Testis (tissue), 3 donors: ENCODE data around the gene ARID5B. TPM values are rescaled to one million over a fixed set of nuclear protein-coding genes. Genes with fewer than 3 reads are reported as not detected.
A peak's percentile ranks its signal among the peaks of the same experiment; 100 is the strongest.

Experiments
- DNase-seq: peaks from one replicate; pipeline ENCODE4 v3.0.0-alpha.2; 2019
- H3K27ac ChIP-seq, 2 donors: fragments of 200-600 bp; sonication (generic); one replicate each; pipeline ENCODE4 v1.5.1; 2019
- H3K27me3 ChIP-seq: fragments of 200-600 bp; sonication (generic); one replicate; pipeline ENCODE4 v1.5.1; 2019
- H3K36me3 ChIP-seq: fragments of 200-600 bp; sonication (generic); one replicate; pipeline ENCODE4 v1.5.1; 2017; ENCODE audit warnings: low read depth; ENCODE audit errors: missing control alignments
- H3K4me1 ChIP-seq: fragments of 200-600 bp; sonication (generic); one replicate; pipeline ENCODE4 v1.5.1; 2019
- H3K4me3 ChIP-seq, 2 donors: fragments of 200-600 bp; sonication (generic); one replicate each; pipeline ENCODE4 v1.5.1; 2017 to 2019
- H3K9me3 ChIP-seq: fragments of 200-600 bp; sonication (generic); one replicate; pipeline ENCODE4 v1.5.1; 2017
- POLR2A ChIP-seq: fragments of 450-650 bp; IDR thresholded peaks from one replicate; pipeline ENCODE4 v1.6.1; 2017; ENCODE audit warnings: antibody characterized with exemption, mild to moderate bottlenecking, moderate library complexity
- WGBS, 2 donors: methylation state at CpG; one replicate each; pipeline ENCODE4 v1.1.5; 2018; 5-methylcytosine and 5-hydroxymethylcytosine counted together
- intact Hi-C: fragments of 100-400 bp; cut with DNase I; formaldehyde crosslinking; loops from one replicate; pipeline ENCODE4 v1.15.1; 2023; ENCODE audit warnings: low total_unique reads
- polyA plus RNA-seq: library from polyadenylated mRNA; stranded (reverse); fragments of 350-450 nt; fragmentation: Illumina TruSeq; extraction: RNeasy Lipid Tissue Mini Kit (QIAGEN cat#74804); gene quantifications from one replicate; pipeline ENCODE4 v1.2.3, GENCODE V29; 2014; ENCODE audit warnings: low read depth, low replicate concordance; ENCODE audit not compliant: insufficient read depth
- total RNA-seq, 2 donors: library from RNA; depleted of rRNA; stranded (reverse); fragments of >200 nt; gene quantifications; one replicate each; pipeline ENCODE4 v1.2.3, GENCODE V29; 2016
- TF ChIP-seq, protein P1 (sequence below), 3 experiments: fragments of 450-650 bp in 2 of 3; fragments of 200-600 bp in 1 of 3; sonication (generic) in 1 of 3; IDR thresholded peaks; one replicate each; pipeline ENCODE4 v1.5.1; 2016 to 2019; ENCODE audit warnings: antibody characterized with exemption in 3 of 3, mild to moderate bottlenecking in 2 of 3, moderate library complexity in 1 of 3

The ARID5B gene
- total and polyA plus RNA-seq, 3 donors from 2014 or later, result 14.3 to 73.6 (median 52.1) TPM

DNA sequence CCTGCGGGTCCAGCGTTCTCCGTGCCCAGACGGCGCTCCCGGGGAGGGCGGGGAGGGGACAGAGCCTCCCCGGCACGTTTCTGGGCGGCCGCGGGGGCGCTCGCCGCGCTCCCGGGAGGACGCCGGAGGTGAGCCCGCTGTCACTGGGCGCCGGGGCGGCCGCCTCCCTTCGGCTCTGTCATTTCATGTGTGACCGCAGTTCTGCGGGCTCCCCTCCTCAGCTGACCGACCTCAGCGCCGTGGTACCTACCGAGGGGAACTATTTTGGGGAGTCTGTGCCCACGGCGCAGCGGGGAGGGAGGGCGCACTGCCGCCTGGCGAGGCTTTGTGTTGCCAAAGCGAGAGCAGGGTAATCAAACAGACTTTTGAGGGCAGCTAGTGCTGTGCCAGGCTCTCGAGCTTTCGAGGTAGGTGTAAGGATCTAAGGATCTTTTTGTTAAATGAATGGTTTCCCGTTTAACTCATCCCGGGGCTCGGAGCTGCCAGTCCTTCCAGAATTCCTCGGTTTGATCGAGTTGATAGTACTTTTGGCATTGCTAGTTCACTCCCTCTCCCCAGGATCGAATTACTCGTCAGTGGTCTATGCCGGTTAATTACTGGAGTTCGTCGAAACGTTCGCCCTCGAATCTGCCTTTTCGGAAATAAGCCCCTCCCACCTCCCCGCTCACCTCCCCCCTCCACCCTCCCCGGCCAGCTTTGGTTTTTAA is 1.9 kb downstream of the ARID5B start:
- Histone ChIP-seq H3K36me3 (no peaks in the 10 kb centered on the region), H3K27me3 (no peaks in the 10 kb centered on the region), H3K27ac (peak overlapping the region; percentile 89 to 97), H3K4me3 (peak overlapping the region; percentile 80 to 81), H3K4me1 (peaks cover 11% of the 10 kb centered on the region), H3K9me3 (no peaks in the 10 kb centered on the region)
- TF ChIP-seq, protein P1, sequence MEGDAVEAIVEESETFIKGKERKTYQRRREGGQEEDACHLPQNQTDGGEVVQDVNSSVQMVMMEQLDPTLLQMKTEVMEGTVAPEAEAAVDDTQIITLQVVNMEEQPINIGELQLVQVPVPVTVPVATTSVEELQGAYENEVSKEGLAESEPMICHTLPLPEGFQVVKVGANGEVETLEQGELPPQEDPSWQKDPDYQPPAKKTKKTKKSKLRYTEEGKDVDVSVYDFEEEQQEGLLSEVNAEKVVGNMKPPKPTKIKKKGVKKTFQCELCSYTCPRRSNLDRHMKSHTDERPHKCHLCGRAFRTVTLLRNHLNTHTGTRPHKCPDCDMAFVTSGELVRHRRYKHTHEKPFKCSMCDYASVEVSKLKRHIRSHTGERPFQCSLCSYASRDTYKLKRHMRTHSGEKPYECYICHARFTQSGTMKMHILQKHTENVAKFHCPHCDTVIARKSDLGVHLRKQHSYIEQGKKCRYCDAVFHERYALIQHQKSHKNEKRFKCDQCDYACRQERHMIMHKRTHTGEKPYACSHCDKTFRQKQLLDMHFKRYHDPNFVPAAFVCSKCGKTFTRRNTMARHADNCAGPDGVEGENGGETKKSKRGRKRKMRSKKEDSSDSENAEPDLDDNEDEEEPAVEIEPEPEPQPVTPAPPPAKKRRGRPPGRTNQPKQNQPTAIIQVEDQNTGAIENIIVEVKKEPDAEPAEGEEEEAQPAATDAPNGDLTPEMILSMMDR (IDR thresholded peaks at IDR 0.05), result no peak
- TF ChIP-seq POLR2A, result no peak
- DNase-seq, result peak; percentile 69
- intact Hi-C loops, result no loop called here
- 0% methylated on average over 22 to 31 of the region's 56 CpGs for WGBS, 2 donors

DNA sequence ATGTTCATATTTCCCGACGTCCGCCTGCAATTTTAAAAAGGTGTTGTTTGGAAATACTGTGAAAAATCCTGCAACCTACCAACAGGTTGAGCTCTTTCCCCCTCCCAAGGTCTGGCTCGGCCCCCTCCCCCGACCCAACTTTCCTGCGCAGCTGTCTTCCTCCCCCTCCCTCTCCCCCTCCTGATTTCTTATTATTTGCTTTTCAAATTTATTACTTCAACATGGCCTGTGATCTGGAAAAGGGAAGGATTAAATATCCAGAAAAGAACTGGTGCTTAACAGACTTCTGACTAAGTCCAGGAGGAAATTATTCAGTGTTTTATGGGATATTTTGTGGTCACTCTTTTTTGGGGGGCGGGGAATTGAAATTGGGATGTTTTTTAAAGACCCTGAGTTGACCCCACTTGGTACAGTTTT is 2.4 kb downstream of the ARID5B start:
- peaks cover 9% of the 10 kb centered on the region for H3K4me1 ChIP-seq
- H3K27ac ChIP-seq, result peak overlapping the region; percentile 89 to 97
- H3K4me3 ChIP-seq, result peak overlapping the region; percentile 80 to 81
- TF ChIP-seq, protein P1 (IDR thresholded peaks at IDR 0.05), result no peak
- no peak for TF ChIP-seq POLR2A
- intact Hi-C loops, result no loop called here
- H3K9me3 ChIP-seq, result no peaks in the 10 kb centered on the region
- WGBS, 2 donors, result 7 to 9% methylated on average over 7 of the region's 7 CpGs
- DNase-seq, result no peak
- H3K27me3 ChIP-seq, result no peaks in the 10 kb centered on the region
- H3K36me3 ChIP-seq, result no peaks in the 10 kb centered on the region

DNA sequence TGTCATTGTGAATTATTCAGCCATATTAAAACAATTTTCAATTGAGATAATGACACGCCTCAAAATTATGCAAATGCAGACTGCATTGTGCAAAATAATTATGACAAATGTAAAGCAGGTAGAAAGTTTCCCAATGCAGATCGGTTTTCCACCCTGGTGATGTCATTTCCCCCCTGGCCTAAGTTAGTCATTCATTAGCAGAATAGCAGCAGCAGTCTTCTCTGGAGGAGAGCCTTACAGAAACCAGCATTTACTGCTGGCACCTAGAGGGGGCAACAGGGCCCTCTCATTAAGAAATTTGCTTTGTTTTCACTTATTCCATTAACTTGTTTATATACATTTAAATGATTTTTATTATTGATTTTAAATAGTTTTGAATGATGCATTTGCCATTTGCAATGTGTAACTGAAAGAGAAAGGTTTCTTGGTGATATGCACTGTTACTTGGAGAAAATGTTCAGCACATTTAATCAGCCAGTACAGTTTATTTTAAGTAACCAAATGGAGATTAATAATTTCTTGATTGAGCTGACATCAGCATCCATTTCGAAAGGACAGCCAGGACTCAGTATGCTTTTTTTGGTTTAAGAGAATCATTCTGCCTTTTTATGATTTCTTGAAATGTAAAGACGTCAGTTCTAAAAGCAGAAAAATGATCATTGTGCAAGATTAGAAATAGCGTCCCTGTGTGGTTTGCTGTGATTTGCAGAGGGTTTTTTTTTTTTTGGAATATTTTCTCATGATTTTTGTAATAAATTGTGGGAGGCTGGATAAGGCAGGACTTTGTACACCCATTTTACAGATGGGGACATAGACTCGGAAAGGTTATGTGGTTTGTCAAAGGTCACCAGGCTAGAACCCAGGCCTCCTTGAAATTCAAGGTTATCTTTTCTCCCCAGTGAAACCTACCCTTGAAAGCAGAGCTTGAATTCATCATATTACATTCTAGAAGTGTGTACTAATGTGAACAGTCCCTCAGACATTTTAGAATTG is 3.5 kb downstream of the ARID5B start:
- peaks cover 9% of the 10 kb centered on the region for H3K4me1 ChIP-seq
- H3K9me3 ChIP-seq, result no peaks in the 10 kb centered on the region
- TF ChIP-seq, protein P1 (IDR thresholded peaks at IDR 0.05), result no peak
- no peak for TF ChIP-seq POLR2A
- no peaks in the 10 kb centered on the region for H3K36me3 ChIP-seq
- H3K4me3 ChIP-seq, result no peak overlapping the region
- H3K27ac ChIP-seq, result peak overlapping the region; percentile 89 to 97
- intact Hi-C loops, result no loop called here
- DNase-seq, result peak; percentile 36
- H3K27me3 ChIP-seq, result no peaks in the 10 kb centered on the region
- whole genome bisulfite sequencing, 2 donors, result 40 to 41% methylated on average over 6 of the region's 6 CpGs

DNA sequence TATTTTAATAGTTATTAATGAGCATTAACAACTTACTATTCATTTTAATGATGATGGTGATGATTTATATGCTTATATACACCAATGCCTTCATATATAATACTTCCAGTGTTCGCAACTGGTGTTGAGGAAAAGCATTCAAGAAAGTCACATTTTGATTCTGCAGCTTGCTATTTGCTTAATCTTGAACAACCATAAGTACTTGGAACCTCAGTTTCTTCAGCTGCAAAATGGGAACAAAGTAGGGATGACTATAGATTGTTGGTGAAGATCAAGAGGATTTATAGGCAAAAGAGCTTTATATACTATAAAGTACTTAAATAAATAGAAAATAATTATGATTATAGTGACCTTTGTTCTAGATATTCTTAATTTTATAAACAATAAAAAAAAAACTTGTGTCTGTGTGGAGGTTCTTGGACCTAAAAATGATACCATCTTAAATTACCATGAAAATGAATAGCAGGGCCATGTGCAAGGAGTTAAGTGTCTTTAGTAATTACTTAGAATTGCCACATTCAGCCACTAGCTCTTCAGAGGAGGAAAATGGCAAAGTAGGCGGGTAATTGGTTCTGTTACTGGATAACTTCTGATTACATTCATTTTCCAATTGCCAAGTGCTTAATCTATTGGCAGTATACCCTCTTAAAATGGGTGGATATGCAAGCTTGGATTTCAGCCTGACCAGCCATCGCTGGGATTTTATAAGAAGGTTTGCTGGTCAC is 4.5 kb downstream of the ARID5B start:
- Histone ChIP-seq H3K36me3 (no peaks in the 10 kb centered on the region), H3K27ac (peak overlapping the region; percentile 9 to 97), H3K9me3 (no peaks in the 10 kb centered on the region), H3K4me1 (peaks cover 9% of the 10 kb centered on the region), H3K4me3 (no peak overlapping the region), H3K27me3 (no peaks in the 10 kb centered on the region)
- TF ChIP-seq, protein P1 (IDR thresholded peaks at IDR 0.05), result no peak
- TF ChIP-seq POLR2A, result no peak
- intact Hi-C loops, result no loop called here
- no peak for DNase-seq
- 96 to 97% methylated on average over 3 of the region's 3 CpGs for WGBS, 2 donors
